H1 (cell line): ENCODE results near the gene FMNL2. TPM values are rescaled to one million over a fixed set of nuclear protein-coding genes. Genes with fewer than 3 reads are reported as not detected.

Experiments used
- ASH2L ChIP-seq: fragments of 200-600, 300-600 bp; sonication (generic); IDR thresholded peaks from one replicate; pipeline ENCODE4 v1.7.1; 2017; ENCODE audit warnings: low read length
- CBX8 ChIP-seq: fragments of 300-800, 300-1000 bp; sonication (generic); IDR thresholded peaks from 2 replicates; pipeline ENCODE4 v1.7.1; 2016; ENCODE audit warnings: low read depth, low read length, borderline replicate concordance
- JUND ChIP-seq: IDR thresholded peaks from 2 replicates; pipeline ENCODE4 v1.6.1; 2011; ENCODE audit warnings: mild to moderate bottlenecking, improper control_type of control experiment, low read length
- TEAD4 ChIP-seq: IDR thresholded peaks from 2 replicates; pipeline ENCODE4 v1.6.1; 2012; ENCODE audit warnings: low read depth, low read length, inconsistent platforms, mixed read lengths
- polyA plus RNA-seq, 7 experiments: library from polyadenylated mRNA; depleted of rRNA in 3 of 7; stranded (reverse) in 5 of 7; unstranded in 2 of 7; fragments of >200 nt in 5 of 7; fragments of 200-250 nt in 2 of 7; gene quantifications; 1 replicate in 5 of 7; 2 replicates in 1 of 7; 4 replicates in 1 of 7; pipeline versions ENCODE4 v1.2.1 to v1.2.3, GENCODE V29; 2011 to 2013; ENCODE audit warnings: missing spikeins in 2 of 7, mixed read lengths in 2 of 7
- total RNA-seq: library from RNA; stranded (reverse); fragmentation: NEBNext Ultra II Directional; extraction: Animal tissue kit (Norgen Biotek cat#: 25700); gene quantifications from 2 replicates; pipeline ENCODE4 v1.2.1, GENCODE V29; 2021
- TF ChIP-seq, protein P1 (sequence below): fragments of 300-600 bp; sonication (generic); IDR thresholded peaks from 2 replicates; pipeline ENCODE4 v1.7.1; 2012; ENCODE audit warnings: low read length, moderate library complexity, mild to moderate bottlenecking, inconsistent platforms; ENCODE audit not compliant: insufficient replicate concordance

FMNL2 gene
- total and polyA plus RNA-seq, 2 of the 8 experiments (the other 6 are each of a cell fraction or from before 2014, with no cell fraction given) = 15.5 to 45.1 TPM

DNA sequence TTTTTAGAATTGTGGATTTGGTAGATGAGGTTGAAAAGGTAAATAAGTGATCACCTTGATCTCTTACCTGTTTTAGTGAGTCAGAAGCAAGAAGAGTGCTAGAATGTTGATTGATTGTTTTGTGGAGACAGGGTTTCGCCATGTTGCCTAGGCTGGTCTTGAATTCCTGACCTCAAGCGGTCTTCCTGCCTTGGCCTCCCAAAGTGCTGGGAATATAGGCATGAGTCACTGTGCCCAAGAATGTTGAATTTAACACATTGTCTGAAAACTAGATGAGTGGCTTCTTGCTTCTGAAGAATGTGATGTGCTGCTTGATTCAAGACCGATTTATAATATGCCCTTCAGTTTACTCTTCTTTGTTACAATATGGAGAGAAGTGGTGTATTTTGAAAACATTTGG, 121.3 kb downstream of the FMNL2 start (continued):
- TF ChIP-seq, protein P1, sequence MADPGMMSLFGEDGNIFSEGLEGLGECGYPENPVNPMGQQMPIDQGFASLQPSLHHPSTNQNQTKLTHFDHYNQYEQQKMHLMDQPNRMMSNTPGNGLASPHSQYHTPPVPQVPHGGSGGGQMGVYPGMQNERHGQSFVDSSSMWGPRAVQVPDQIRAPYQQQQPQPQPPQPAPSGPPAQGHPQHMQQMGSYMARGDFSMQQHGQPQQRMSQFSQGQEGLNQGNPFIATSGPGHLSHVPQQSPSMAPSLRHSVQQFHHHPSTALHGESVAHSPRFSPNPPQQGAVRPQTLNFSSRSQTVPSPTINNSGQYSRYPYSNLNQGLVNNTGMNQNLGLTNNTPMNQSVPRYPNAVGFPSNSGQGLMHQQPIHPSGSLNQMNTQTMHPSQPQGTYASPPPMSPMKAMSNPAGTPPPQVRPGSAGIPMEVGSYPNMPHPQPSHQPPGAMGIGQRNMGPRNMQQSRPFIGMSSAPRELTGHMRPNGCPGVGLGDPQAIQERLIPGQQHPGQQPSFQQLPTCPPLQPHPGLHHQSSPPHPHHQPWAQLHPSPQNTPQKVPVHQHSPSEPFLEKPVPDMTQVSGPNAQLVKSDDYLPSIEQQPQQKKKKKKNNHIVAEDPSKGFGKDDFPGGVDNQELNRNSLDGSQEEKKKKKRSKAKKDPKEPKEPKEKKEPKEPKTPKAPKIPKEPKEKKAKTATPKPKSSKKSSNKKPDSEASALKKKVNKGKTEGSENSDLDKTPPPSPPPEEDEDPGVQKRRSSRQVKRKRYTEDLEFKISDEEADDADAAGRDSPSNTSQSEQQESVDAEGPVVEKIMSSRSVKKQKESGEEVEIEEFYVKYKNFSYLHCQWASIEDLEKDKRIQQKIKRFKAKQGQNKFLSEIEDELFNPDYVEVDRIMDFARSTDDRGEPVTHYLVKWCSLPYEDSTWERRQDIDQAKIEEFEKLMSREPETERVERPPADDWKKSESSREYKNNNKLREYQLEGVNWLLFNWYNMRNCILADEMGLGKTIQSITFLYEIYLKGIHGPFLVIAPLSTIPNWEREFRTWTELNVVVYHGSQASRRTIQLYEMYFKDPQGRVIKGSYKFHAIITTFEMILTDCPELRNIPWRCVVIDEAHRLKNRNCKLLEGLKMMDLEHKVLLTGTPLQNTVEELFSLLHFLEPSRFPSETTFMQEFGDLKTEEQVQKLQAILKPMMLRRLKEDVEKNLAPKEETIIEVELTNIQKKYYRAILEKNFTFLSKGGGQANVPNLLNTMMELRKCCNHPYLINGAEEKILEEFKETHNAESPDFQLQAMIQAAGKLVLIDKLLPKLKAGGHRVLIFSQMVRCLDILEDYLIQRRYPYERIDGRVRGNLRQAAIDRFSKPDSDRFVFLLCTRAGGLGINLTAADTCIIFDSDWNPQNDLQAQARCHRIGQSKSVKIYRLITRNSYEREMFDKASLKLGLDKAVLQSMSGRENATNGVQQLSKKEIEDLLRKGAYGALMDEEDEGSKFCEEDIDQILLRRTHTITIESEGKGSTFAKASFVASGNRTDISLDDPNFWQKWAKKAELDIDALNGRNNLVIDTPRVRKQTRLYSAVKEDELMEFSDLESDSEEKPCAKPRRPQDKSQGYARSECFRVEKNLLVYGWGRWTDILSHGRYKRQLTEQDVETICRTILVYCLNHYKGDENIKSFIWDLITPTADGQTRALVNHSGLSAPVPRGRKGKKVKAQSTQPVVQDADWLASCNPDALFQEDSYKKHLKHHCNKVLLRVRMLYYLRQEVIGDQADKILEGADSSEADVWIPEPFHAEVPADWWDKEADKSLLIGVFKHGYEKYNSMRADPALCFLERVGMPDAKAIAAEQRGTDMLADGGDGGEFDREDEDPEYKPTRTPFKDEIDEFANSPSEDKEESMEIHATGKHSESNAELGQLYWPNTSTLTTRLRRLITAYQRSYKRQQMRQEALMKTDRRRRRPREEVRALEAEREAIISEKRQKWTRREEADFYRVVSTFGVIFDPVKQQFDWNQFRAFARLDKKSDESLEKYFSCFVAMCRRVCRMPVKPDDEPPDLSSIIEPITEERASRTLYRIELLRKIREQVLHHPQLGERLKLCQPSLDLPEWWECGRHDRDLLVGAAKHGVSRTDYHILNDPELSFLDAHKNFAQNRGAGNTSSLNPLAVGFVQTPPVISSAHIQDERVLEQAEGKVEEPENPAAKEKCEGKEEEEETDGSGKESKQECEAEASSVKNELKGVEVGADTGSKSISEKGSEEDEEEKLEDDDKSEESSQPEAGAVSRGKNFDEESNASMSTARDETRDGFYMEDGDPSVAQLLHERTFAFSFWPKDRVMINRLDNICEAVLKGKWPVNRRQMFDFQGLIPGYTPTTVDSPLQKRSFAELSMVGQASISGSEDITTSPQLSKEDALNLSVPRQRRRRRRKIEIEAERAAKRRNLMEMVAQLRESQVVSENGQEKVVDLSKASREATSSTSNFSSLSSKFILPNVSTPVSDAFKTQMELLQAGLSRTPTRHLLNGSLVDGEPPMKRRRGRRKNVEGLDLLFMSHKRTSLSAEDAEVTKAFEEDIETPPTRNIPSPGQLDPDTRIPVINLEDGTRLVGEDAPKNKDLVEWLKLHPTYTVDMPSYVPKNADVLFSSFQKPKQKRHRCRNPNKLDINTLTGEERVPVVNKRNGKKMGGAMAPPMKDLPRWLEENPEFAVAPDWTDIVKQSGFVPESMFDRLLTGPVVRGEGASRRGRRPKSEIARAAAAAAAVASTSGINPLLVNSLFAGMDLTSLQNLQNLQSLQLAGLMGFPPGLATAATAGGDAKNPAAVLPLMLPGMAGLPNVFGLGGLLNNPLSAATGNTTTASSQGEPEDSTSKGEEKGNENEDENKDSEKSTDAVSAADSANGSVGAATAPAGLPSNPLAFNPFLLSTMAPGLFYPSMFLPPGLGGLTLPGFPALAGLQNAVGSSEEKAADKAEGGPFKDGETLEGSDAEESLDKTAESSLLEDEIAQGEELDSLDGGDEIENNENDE = no peak
- TF ChIP-seq ASH2L (no peak), JUND (0 out of 2 replicates have a peak, but pooled peaks have one; percentile 56), CBX8 (no peak), TEAD4 (0 out of 2 replicates have a peak, but pooled peaks have one; percentile 38)
